Lower leg skin (tissue), 4 donors: Measurements from ENCODE around the gene DZIP1. TPM values are rescaled to one million over a fixed set of nuclear protein-coding genes. Genes with fewer than 3 reads are reported as not detected.
A peak's percentile ranks its signal among the peaks of the same experiment; 100 is the strongest.

ENCODE experiments used
- DNase-seq, 2 donors: peaks; one replicate each; pipeline ENCODE4 v3.0.0-alpha.2; 2019; ENCODE audit warnings: low spot score in 2 of 2
- H3K4me3 ChIP-seq: fragments of 200-600 bp; sonication (generic); 2 replicates; pipeline ENCODE4 v1.5.1; 2017; ENCODE audit warnings: mild to moderate bottlenecking, low read depth; ENCODE audit not compliant: poor library complexity, severe bottlenecking
- CTCF ChIP-seq, 3 donors: fragments of 450-650 bp; IDR thresholded peaks; one replicate each; pipeline ENCODE4 v1.5.1; 2016; ENCODE audit warnings: antibody characterized with exemption in 3 of 3, mild to moderate bottlenecking in 3 of 3, moderate library complexity in 2 of 3
- POLR2A ChIP-seq, 2 donors: fragments of 450-650 bp; IDR thresholded peaks; one replicate each; pipeline ENCODE4 v1.6.1; 2016 to 2017; ENCODE audit warnings: antibody characterized with exemption in 2 of 2, mild to moderate bottlenecking in 1 of 2, moderate library complexity in 1 of 2
- WGBS, 2 donors: methylation state at CpG; one replicate each; pipeline ENCODE4 v1.1.5; 2018; 5-methylcytosine and 5-hydroxymethylcytosine counted together
- intact Hi-C: fragments of 100-400 bp; cut with DNase I; formaldehyde crosslinking; loops from one replicate; pipeline ENCODE4 v1.15.0; 2023; ENCODE audit warnings: low total_unique reads
- total RNA-seq, 4 donors: library from RNA; depleted of rRNA; stranded (reverse); fragments of >200 nt; gene quantifications; one replicate each; pipeline ENCODE4 v1.1.0, GENCODE V29; 2016

DZIP1 gene
- total RNA-seq, 4 donors from 2014 or later = 0.42 to 2.7 (median 1.8) TPM

GRCh38 chr13:95647321-95647720 lies 2.8 kb upstream of the DZIP1 start:
- DNase-seq = no peak
- intact Hi-C loops = loop anchor here (5.0 kb wide), 1 partner anchor 1030 kb away; no protein-coding TSS in a partner anchor
- no peak overlapping the region for H3K4me3 ChIP-seq
- WGBS, 2 donors = 60 to 65% methylated on average over 6 of the region's 6 CpGs
- TF ChIP-seq CTCF (IDR thresholded peaks at IDR 0.05) (no peak), POLR2A (IDR thresholded peaks at IDR 0.05) (no peak)

- DNase-seq = no peak
- WGBS, 2 donors = 1 to 2% methylated on average over 19 to 51 of the region's 62 CpGs
- intact Hi-C loops = no loop called here
- no peak for TF ChIP-seq CTCF (IDR thresholded peaks at IDR 0.05)
- no peak for TF ChIP-seq POLR2A (IDR thresholded peaks at IDR 0.05)
- peak overlapping the region; percentile 28 for H3K4me3 ChIP-seq
These were observed 439 bp downstream of the DZIP1 start for GRCh38 chr13:95643936-95644598.

DNA sequence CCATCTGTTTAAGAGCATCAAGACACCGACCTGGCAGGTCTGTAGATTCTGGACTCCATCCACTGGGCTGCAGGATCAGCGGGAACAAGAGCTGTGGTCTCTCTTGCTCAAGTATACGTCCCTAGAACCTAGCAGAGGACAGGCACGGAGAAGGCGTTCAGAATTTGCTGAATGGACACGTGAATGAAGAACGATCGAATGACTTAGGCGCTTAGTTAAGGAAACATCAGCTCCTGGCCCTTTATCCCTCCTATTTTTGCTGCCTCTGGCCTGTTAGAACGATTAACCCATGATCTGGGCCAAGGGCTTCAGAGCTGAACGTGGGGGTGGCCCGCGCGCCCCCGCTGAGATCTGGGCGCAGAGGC lies 953 bp downstream of the DZIP1 start:
- no peak for DNase-seq
- H3K4me3 ChIP-seq = peak overlapping the region; percentile 28
- 8 to 13% methylated on average over 16 of the region's 16 CpGs for WGBS, 2 donors
- TF ChIP-seq POLR2A (IDR thresholded peaks at IDR 0.05) (no peak), CTCF (IDR thresholded peaks at IDR 0.05) (no peak)
- intact Hi-C loops = no loop called here

GRCh38 chr13:95642999-95643398 lies 1.5 kb downstream of the DZIP1 start:
- intact Hi-C loops = no loop called here
- H3K4me3 ChIP-seq = no peak overlapping the region
- TF ChIP-seq POLR2A (IDR thresholded peaks at IDR 0.05) (no peak), CTCF (IDR thresholded peaks at IDR 0.05) (no peak)
- 70 to 79% methylated on average over 3 of the region's 3 CpGs for WGBS, 2 donors
- no peak for DNase-seq

DNA sequence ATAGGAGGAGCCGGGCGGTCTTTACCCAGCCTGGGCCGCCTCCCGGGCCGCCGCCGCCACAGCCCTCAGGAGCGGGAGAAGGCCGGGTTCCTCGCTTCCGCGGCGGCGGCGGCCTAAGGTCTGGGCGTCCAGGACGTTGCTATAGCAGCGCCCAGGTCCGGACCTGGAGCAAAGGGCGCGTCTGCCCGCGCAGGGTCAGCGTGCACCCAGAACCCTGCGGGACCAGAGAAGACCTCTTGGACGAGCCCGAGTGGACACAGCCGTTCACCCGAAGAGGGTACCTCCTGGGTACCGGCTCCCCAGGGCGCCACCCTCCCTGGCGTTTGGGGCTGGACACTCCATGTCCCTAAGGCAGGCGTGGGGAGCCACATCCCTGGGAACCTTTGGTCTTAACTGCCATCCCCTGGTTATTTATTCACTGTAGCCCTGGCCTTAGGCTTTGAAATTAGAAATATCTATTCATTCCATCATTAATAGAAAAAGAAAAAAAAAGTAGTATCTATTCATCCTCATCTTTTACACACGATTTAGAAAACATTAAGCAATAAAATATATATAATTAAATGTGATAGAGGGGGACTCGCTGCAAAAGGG lies 2.4 kb downstream of the DZIP1 start:
- no peak for DNase-seq
- peak in 1 of 3 donors; percentile 18 for TF ChIP-seq CTCF (IDR thresholded peaks at IDR 0.05)
- TF ChIP-seq POLR2A (IDR thresholded peaks at IDR 0.05) = no peak
- no peak overlapping the region for H3K4me3 ChIP-seq
- intact Hi-C loops = no loop called here
- WGBS, 2 donors = 17 to 27% methylated on average over 10 to 18 of the region's 35 CpGs
